Mesendoderm (in vitro differentiated cells): ENCODE results near the gene PIRT.

Experiments
- DNase-seq: peaks from one replicate; pipeline ENCODE4 v3.0.0; 2013
- H2AK5ac ChIP-seq: 2 replicates; pipeline ENCODE4 v1.6.1; 2013; ENCODE audit warnings: low read length, inconsistent platforms
- H2BK120ac ChIP-seq: 2 replicates; pipeline ENCODE4 v1.6.1; 2013; ENCODE audit warnings: low read depth, mild to moderate bottlenecking, low read length, moderate library complexity, mixed read lengths
- H2BK15ac ChIP-seq: replicated peaks from 2 replicates; pipeline ENCODE4 v1.6.1; 2013; ENCODE audit warnings: low read depth, mild to moderate bottlenecking, moderate library complexity
- H2BK5ac ChIP-seq: 2 replicates; pipeline ENCODE4 v1.6.1; 2013; ENCODE audit warnings: low read length, inconsistent platforms
- H3K18ac ChIP-seq: 2 replicates; pipeline ENCODE4 v1.6.1; 2013; ENCODE audit warnings: mild to moderate bottlenecking, low read length, mixed read lengths
- H3K23ac ChIP-seq: one replicate; pipeline ENCODE4 v1.6.1; 2013; ENCODE audit warnings: low read length
- H3K27ac ChIP-seq: 2 replicates; pipeline ENCODE4 v1.5.1; 2013; ENCODE audit warnings: low read depth, mild to moderate bottlenecking, inconsistent platforms, low read length, moderate library complexity
- H3K27me3 ChIP-seq: 2 replicates; pipeline ENCODE4 v1.6.1; 2013; ENCODE audit warnings: low read length, control low read depth, mild to moderate bottlenecking, inconsistent platforms; ENCODE audit not compliant: insufficient read depth, poor library complexity
- H3K36me3 ChIP-seq: 2 replicates; pipeline ENCODE4 v1.6.1; 2013; ENCODE audit warnings: low read length, inconsistent platforms; ENCODE audit not compliant: control insufficient read depth, insufficient read depth
- H3K4ac ChIP-seq: one replicate; pipeline ENCODE4 v1.6.1; 2013; ENCODE audit warnings: low read depth, mild to moderate bottlenecking, low read length, moderate library complexity
- H3K4me1 ChIP-seq: 2 replicates; pipeline ENCODE4 v1.6.1; 2013; ENCODE audit warnings: low read depth, low read length, inconsistent platforms; ENCODE audit not compliant: control insufficient read depth
- H3K4me2 ChIP-seq: 2 replicates; pipeline ENCODE4 v1.6.1; 2013; ENCODE audit warnings: low read length
- H3K4me3 ChIP-seq: 2 replicates; pipeline ENCODE4 v1.5.1; 2013; ENCODE audit warnings: mild to moderate bottlenecking, low read length
- H3K56ac ChIP-seq: one replicate; pipeline ENCODE4 v1.6.1; 2013; ENCODE audit warnings: low read length
- H3K79me1 ChIP-seq: 2 replicates; pipeline ENCODE4 v1.6.1; 2013; ENCODE audit warnings: low read length, inconsistent platforms
- H3K79me2 ChIP-seq: 2 replicates; pipeline ENCODE4 v1.6.1; 2013; ENCODE audit warnings: mild to moderate bottlenecking, low read length; ENCODE audit not compliant: control insufficient read depth, insufficient read depth
- H3K9ac ChIP-seq: 2 replicates; pipeline ENCODE4 v1.6.1; 2013; ENCODE audit warnings: low read length, inconsistent platforms
- H4K5ac ChIP-seq: one replicate; pipeline ENCODE4 v1.6.1; 2013; ENCODE audit warnings: low read length
- H4K8ac ChIP-seq: one replicate; pipeline ENCODE4 v1.6.1; 2013; ENCODE audit warnings: low read depth, mild to moderate bottlenecking, control low read depth, low read length, moderate library complexity
- WGBS: extraction: QIAGEN DNeasy Blood & Tissue Kit; methylation state at CpG from one replicate; pipeline ENCODE4 v1.1.7; 2013; ENCODE audit warnings: low lambda C conversion rate, missing lambda C conversion rate; ENCODE audit not compliant: insufficient coverage; ENCODE audit errors: extremely low coverage; 5-methylcytosine and 5-hydroxymethylcytosine counted together

PIRT gene

DNA sequence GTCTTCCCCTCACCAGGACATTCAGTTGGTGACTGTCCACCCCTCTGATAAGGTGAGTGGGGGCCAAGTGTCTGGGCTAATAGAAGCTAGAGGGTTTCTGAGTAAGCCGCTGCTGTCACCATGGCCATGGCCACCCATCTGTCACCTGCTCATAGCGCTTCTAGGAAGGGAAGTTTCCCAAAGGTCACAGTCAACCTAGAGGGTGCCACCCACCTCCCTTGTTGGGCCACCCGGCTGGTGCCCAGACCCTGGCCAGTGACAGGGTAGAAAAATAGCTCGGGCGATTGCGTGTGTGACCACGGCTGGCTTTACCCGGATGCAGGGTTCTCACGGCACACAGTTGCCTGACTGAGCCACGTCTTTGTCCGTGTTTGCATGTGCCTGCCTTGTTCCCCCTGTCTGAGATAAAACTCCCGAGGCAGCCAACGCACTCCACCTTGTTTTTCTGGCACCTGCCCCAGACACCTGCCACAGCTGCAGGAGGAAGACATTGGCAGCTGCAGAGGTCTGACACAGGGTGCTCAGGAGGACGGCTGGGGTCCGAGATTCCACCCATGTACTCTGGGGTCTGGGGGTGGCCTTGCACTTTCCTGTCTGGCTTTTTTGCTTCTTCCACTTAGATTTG is 809 bp downstream of the PIRT start:
- Histone ChIP-seq H3K4ac (no peak overlapping the region), H3K4me2 (no peak overlapping the region), H4K8ac (no peak overlapping the region), H3K79me1 (no peaks in the 10 kb centered on the region), H2BK5ac (no peak overlapping the region), H3K4me1 (no peaks in the 10 kb centered on the region), H2BK15ac (no peak overlapping the region), H3K79me2 (no peaks in the 10 kb centered on the region), H4K5ac (no peak overlapping the region), H2BK120ac (no peak overlapping the region), H3K27me3 (no peaks in the 10 kb centered on the region), H3K4me3 (no peak overlapping the region), H3K18ac (no peak overlapping the region), H3K56ac (no peak overlapping the region), H3K36me3 (no peaks in the 10 kb centered on the region), H3K9ac (no peak overlapping the region), H2AK5ac (no peak overlapping the region), H3K23ac (no peak overlapping the region), H3K27ac (no peak overlapping the region)
- DNase-seq = no peak
- WGBS = no CpG with 5 or more reads among the region's 15 CpGs

GRCh38 chr17:10836145-10836544 is 1.7 kb downstream of the PIRT start:
- no peaks in the 10 kb centered on the region for H3K4me1 ChIP-seq
- no peak overlapping the region for H3K18ac ChIP-seq
- WGBS = no CpG with 5 or more reads among the region's 7 CpGs
- no peak overlapping the region for H3K27ac ChIP-seq
- H3K9ac ChIP-seq = no peak overlapping the region
- no peak overlapping the region for H2BK120ac ChIP-seq
- H3K36me3 ChIP-seq = no peaks in the 10 kb centered on the region
- no peaks in the 10 kb centered on the region for H3K27me3 ChIP-seq
- no peaks in the 10 kb centered on the region for H3K79me1 ChIP-seq
- no peak overlapping the region for H3K56ac ChIP-seq
- H2AK5ac ChIP-seq = no peak overlapping the region
- no peak overlapping the region for H3K4me3 ChIP-seq
- no peak overlapping the region for H3K4me2 ChIP-seq
- no peak overlapping the region for H3K23ac ChIP-seq
- no peak overlapping the region for H3K4ac ChIP-seq
- H3K79me2 ChIP-seq = no peaks in the 10 kb centered on the region
- DNase-seq = no peak
- no peak overlapping the region for H4K5ac ChIP-seq
- no peak overlapping the region for H2BK5ac ChIP-seq
- no peak overlapping the region for H4K8ac ChIP-seq
- no peak overlapping the region for H2BK15ac ChIP-seq

- H3K18ac ChIP-seq = no peak overlapping the region
- H3K4ac ChIP-seq = no peak overlapping the region
- H3K79me2 ChIP-seq = no peaks in the 10 kb centered on the region
- no peaks in the 10 kb centered on the region for H3K27me3 ChIP-seq
- WGBS = no CpG with 5 or more reads among the region's 5 CpGs
- H3K4me2 ChIP-seq = no peak overlapping the region
- no peak overlapping the region for H2AK5ac ChIP-seq
- no peak for DNase-seq
- H3K79me1 ChIP-seq = no peaks in the 10 kb centered on the region
- no peak overlapping the region for H2BK15ac ChIP-seq
- no peak overlapping the region for H2BK5ac ChIP-seq
- H2BK120ac ChIP-seq = no peak overlapping the region
- H4K5ac ChIP-seq = no peak overlapping the region
- no peak overlapping the region for H3K9ac ChIP-seq
- H3K4me3 ChIP-seq = no peak overlapping the region
- no peaks in the 10 kb centered on the region for H3K4me1 ChIP-seq
- H3K27ac ChIP-seq = no peak overlapping the region
- no peak overlapping the region for H4K8ac ChIP-seq
- no peak overlapping the region for H3K23ac ChIP-seq
- no peak overlapping the region for H3K56ac ChIP-seq
- H3K36me3 ChIP-seq = no peaks in the 10 kb centered on the region
These were observed 6.2 kb downstream of the PIRT start for GRCh38 chr17:10831696-10832095.

GRCh38 chr17:10827898-10828552 is 9.9 kb downstream of the PIRT start:
- no peak overlapping the region for H2AK5ac ChIP-seq
- H3K27ac ChIP-seq = no peak overlapping the region
- no peaks in the 10 kb centered on the region for H3K4me1 ChIP-seq
- H3K79me1 ChIP-seq = no peaks in the 10 kb centered on the region
- H4K5ac ChIP-seq = no peak overlapping the region
- H3K18ac ChIP-seq = no peak overlapping the region
- DNase-seq = no peak
- H2BK5ac ChIP-seq = no peak overlapping the region
- H3K56ac ChIP-seq = no peak overlapping the region
- H3K23ac ChIP-seq = no peak overlapping the region
- H3K4me2 ChIP-seq = no peak overlapping the region
- no peaks in the 10 kb centered on the region for H3K27me3 ChIP-seq
- H4K8ac ChIP-seq = no peak overlapping the region
- no peaks in the 10 kb centered on the region for H3K79me2 ChIP-seq
- no peak overlapping the region for H3K9ac ChIP-seq
- WGBS = no CpG with 5 or more reads among the region's 5 CpGs
- no peak overlapping the region for H3K4ac ChIP-seq
- H2BK15ac ChIP-seq = no peak overlapping the region
- no peak overlapping the region for H3K4me3 ChIP-seq
- no peaks in the 10 kb centered on the region for H3K36me3 ChIP-seq
- H2BK120ac ChIP-seq = no peak overlapping the region

GRCh38 chr17:10824874-10825273 is 13.0 kb downstream of the PIRT start:
- H2AK5ac ChIP-seq = no peak overlapping the region
- no peak overlapping the region for H3K18ac ChIP-seq
- H3K4me1 ChIP-seq = no peaks in the 10 kb centered on the region
- no peak overlapping the region for H2BK5ac ChIP-seq
- no peak overlapping the region for H3K4me2 ChIP-seq
- no peaks in the 10 kb centered on the region for H3K27me3 ChIP-seq
- no peak overlapping the region for H3K4me3 ChIP-seq
- H3K56ac ChIP-seq = no peak overlapping the region
- H3K23ac ChIP-seq = no peak overlapping the region
- no CpG with 5 or more reads among the region's 7 CpGs for WGBS
- DNase-seq = no peak
- H2BK120ac ChIP-seq = no peak overlapping the region
- no peak overlapping the region for H4K5ac ChIP-seq
- H3K79me1 ChIP-seq = no peaks in the 10 kb centered on the region
- no peak overlapping the region for H3K4ac ChIP-seq
- H3K9ac ChIP-seq = no peak overlapping the region
- no peaks in the 10 kb centered on the region for H3K79me2 ChIP-seq
- no peaks in the 10 kb centered on the region for H3K36me3 ChIP-seq
- no peak overlapping the region for H4K8ac ChIP-seq
- H3K27ac ChIP-seq = no peak overlapping the region
- H2BK15ac ChIP-seq = no peak overlapping the region

- Histone ChIP-seq H3K27ac (no peak overlapping the region), H3K36me3 (no peaks in the 10 kb centered on the region), H3K23ac (no peak overlapping the region), H3K27me3 (no peaks in the 10 kb centered on the region), H3K4me2 (no peak overlapping the region), H3K9ac (no peak overlapping the region), H3K18ac (no peak overlapping the region), H2AK5ac (no peak overlapping the region), H2BK15ac (no peak overlapping the region), H3K4me3 (no peak overlapping the region), H2BK120ac (no peak overlapping the region), H2BK5ac (no peak overlapping the region), H4K5ac (no peak overlapping the region), H3K56ac (no peak overlapping the region), H3K79me1 (no peaks in the 10 kb centered on the region), H4K8ac (no peak overlapping the region), H3K79me2 (no peaks in the 10 kb centered on the region), H3K4ac (no peak overlapping the region), H3K4me1 (no peaks in the 10 kb centered on the region)
- no peak for DNase-seq
These were observed 16.1 kb downstream of the PIRT start for GRCh38 chr17:10821770-10822169.
